ENCODE results near the gene B9D1.

DNA sequence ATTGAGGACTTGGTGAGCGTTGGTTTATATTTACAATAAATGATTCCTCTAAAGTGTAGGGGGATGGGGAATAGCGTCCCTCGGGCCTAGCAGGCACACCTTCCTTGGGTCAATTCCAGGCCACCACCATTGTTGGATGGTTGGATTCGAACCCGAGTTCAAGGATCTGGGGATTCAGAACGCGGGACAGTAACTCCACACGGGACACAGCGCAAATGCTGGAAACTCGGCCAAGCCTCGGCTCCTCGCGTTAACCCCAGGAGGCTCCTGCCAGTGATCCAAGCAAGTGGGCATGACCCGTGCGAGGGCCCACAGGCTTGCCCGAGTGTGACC lies 613 bp downstream of the B9D1 start:
- TF ChIP-seq, protein P1, sequence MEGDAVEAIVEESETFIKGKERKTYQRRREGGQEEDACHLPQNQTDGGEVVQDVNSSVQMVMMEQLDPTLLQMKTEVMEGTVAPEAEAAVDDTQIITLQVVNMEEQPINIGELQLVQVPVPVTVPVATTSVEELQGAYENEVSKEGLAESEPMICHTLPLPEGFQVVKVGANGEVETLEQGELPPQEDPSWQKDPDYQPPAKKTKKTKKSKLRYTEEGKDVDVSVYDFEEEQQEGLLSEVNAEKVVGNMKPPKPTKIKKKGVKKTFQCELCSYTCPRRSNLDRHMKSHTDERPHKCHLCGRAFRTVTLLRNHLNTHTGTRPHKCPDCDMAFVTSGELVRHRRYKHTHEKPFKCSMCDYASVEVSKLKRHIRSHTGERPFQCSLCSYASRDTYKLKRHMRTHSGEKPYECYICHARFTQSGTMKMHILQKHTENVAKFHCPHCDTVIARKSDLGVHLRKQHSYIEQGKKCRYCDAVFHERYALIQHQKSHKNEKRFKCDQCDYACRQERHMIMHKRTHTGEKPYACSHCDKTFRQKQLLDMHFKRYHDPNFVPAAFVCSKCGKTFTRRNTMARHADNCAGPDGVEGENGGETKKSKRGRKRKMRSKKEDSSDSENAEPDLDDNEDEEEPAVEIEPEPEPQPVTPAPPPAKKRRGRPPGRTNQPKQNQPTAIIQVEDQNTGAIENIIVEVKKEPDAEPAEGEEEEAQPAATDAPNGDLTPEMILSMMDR (IDR thresholded peaks at IDR 0.05): no peak
- TF ChIP-seq POLR2A (IDR thresholded peaks at IDR 0.05): no peak

All from testis (tissue), 2 donors.